Neural progenitor cell (in vitro differentiated cells): ENCODE data around the gene ISLR.

Experiments
- CTCF ChIP-seq: fragments of 200-600 bp; sonication (generic); IDR thresholded peaks from 2 replicates; pipeline ENCODE4 v1.5.1; 2017; ENCODE audit warnings: antibody characterized with exemption, mild to moderate bottlenecking
- EZH2 ChIP-seq: fragments of 200-600 bp; sonication (generic); IDR thresholded peaks from 2 replicates; pipeline ENCODE4 v1.6.1; 2017; ENCODE audit warnings: antibody characterized with exemption, mild to moderate bottlenecking, moderate library complexity

- TF ChIP-seq EZH2: no peak
- no peak for TF ChIP-seq CTCF
Observed at GRCh38 chr15:74207652-74208440, 34.3 kb downstream of the ISLR start.
